ENCODE results near the gene FHDC1.
A peak's percentile ranks its signal among the peaks of the same experiment; 100 is the strongest.

The FHDC1 gene

GRCh38 chr4:153022241-153022715 is 86.2 kb downstream of the FHDC1 start:
- DNase-seq, result no peak
- H3K18ac ChIP-seq (ENCODE audit: low read length), result no peak overlapping the region
- no peaks in the 10 kb centered on the region for H3K4me1 ChIP-seq (ENCODE audit: control insufficient read depth, low read depth, low read length)
- no peak overlapping the region for H2BK120ac ChIP-seq (ENCODE audit: low read depth, low read length)
- H4K5ac ChIP-seq (ENCODE audit: low read length), result no peak overlapping the region
- H3K27ac ChIP-seq (ENCODE audit: low read depth, low read length), result no peak overlapping the region
- H4K8ac ChIP-seq (ENCODE audit: low read depth, low read length), result no peak overlapping the region
- no peak overlapping the region for H2BK15ac ChIP-seq (replicated peaks; ENCODE audit: low read depth)
- no peaks in the 10 kb centered on the region for H3K27me3 ChIP-seq (ENCODE audit: insufficient read depth, low read length, poor library complexity)
- no peak overlapping the region for H3K56ac ChIP-seq (ENCODE audit: low read length)
- no peak overlapping the region for H3K9ac ChIP-seq (ENCODE audit: low read length)
- no peak overlapping the region for H3K4me2 ChIP-seq (ENCODE audit: low read length)
- no peak overlapping the region for H3K4me3 ChIP-seq (ENCODE audit: low read length)
- peak overlapping the region; percentile 70 for H3K23ac ChIP-seq (ENCODE audit: low read length)
- no peaks in the 10 kb centered on the region for H3K79me2 ChIP-seq (ENCODE audit: control insufficient read depth, insufficient read depth, low read length)
- H2AK5ac ChIP-seq (ENCODE audit: low read length), result no peak overlapping the region
- H3K4ac ChIP-seq (ENCODE audit: low read depth, low read length), result no peak overlapping the region
- no peaks in the 10 kb centered on the region for H3K79me1 ChIP-seq (ENCODE audit: low read length)
- no CpG with 5 or more reads among the region's 12 CpGs for WGBS (ENCODE audit: extremely low coverage, insufficient coverage, low lambda C conversion rate)
- no peaks in the 10 kb centered on the region for H3K36me3 ChIP-seq (ENCODE audit: control insufficient read depth, insufficient read depth, low read length)
- no peak overlapping the region for H2BK5ac ChIP-seq (ENCODE audit: low read length)

- H3K56ac ChIP-seq (ENCODE audit: low read length), result no peak overlapping the region
- no peak overlapping the region for H3K27ac ChIP-seq (ENCODE audit: low read depth, low read length)
- no peak overlapping the region for H2BK15ac ChIP-seq (replicated peaks; ENCODE audit: low read depth)
- no peaks in the 10 kb centered on the region for H3K27me3 ChIP-seq (ENCODE audit: insufficient read depth, low read length, poor library complexity)
- DNase-seq, result no peak
- no peak overlapping the region for H2BK120ac ChIP-seq (ENCODE audit: low read depth, low read length)
- H4K5ac ChIP-seq (ENCODE audit: low read length), result no peak overlapping the region
- no CpG with 5 or more reads among the region's 3 CpGs for WGBS (ENCODE audit: extremely low coverage, insufficient coverage, low lambda C conversion rate)
- no peak overlapping the region for H2BK5ac ChIP-seq (ENCODE audit: low read length)
- no peaks in the 10 kb centered on the region for H3K36me3 ChIP-seq (ENCODE audit: control insufficient read depth, insufficient read depth, low read length)
- no peaks in the 10 kb centered on the region for H3K79me2 ChIP-seq (ENCODE audit: control insufficient read depth, insufficient read depth, low read length)
- H3K79me1 ChIP-seq (ENCODE audit: low read length), result no peaks in the 10 kb centered on the region
- no peak overlapping the region for H3K4me2 ChIP-seq (ENCODE audit: low read length)
- H4K8ac ChIP-seq (ENCODE audit: low read depth, low read length), result no peak overlapping the region
- no peak overlapping the region for H3K23ac ChIP-seq (ENCODE audit: low read length)
- H3K4me3 ChIP-seq (ENCODE audit: low read length), result no peak overlapping the region
- no peak overlapping the region for H3K4ac ChIP-seq (ENCODE audit: low read depth, low read length)
- no peak overlapping the region for H3K18ac ChIP-seq (ENCODE audit: low read length)
- no peak overlapping the region for H3K9ac ChIP-seq (ENCODE audit: low read length)
- no peaks in the 10 kb centered on the region for H3K4me1 ChIP-seq (ENCODE audit: control insufficient read depth, low read depth, low read length)
- H2AK5ac ChIP-seq (ENCODE audit: low read length), result no peak overlapping the region
These were observed 87.0 kb downstream of the FHDC1 start for GRCh38 chr4:153023139-153023538.

GRCh38 chr4:153023692-153024394 is 87.7 kb downstream of the FHDC1 start:
- H3K23ac ChIP-seq (ENCODE audit: low read length), result no peak overlapping the region
- no peak overlapping the region for H2BK120ac ChIP-seq (ENCODE audit: low read depth, low read length)
- H2BK15ac ChIP-seq (replicated peaks; ENCODE audit: low read depth), result no peak overlapping the region
- H3K36me3 ChIP-seq (ENCODE audit: control insufficient read depth, insufficient read depth, low read length), result no peaks in the 10 kb centered on the region
- no peak overlapping the region for H3K4me2 ChIP-seq (ENCODE audit: low read length)
- no peaks in the 10 kb centered on the region for H3K4me1 ChIP-seq (ENCODE audit: control insufficient read depth, low read depth, low read length)
- H3K79me2 ChIP-seq (ENCODE audit: control insufficient read depth, insufficient read depth, low read length), result no peaks in the 10 kb centered on the region
- DNase-seq, result no peak
- H3K4me3 ChIP-seq (ENCODE audit: low read length), result no peak overlapping the region
- H3K9ac ChIP-seq (ENCODE audit: low read length), result no peak overlapping the region
- WGBS (ENCODE audit: extremely low coverage, insufficient coverage, low lambda C conversion rate), result no CpG with 5 or more reads among the region's 17 CpGs
- H3K27ac ChIP-seq (ENCODE audit: low read depth, low read length), result no peak overlapping the region
- H4K8ac ChIP-seq (ENCODE audit: low read depth, low read length), result no peak overlapping the region
- no peaks in the 10 kb centered on the region for H3K27me3 ChIP-seq (ENCODE audit: insufficient read depth, low read length, poor library complexity)
- no peak overlapping the region for H2AK5ac ChIP-seq (ENCODE audit: low read length)
- no peak overlapping the region for H4K5ac ChIP-seq (ENCODE audit: low read length)
- no peak overlapping the region for H3K18ac ChIP-seq (ENCODE audit: low read length)
- H3K56ac ChIP-seq (ENCODE audit: low read length), result no peak overlapping the region
- no peak overlapping the region for H2BK5ac ChIP-seq (ENCODE audit: low read length)
- no peaks in the 10 kb centered on the region for H3K79me1 ChIP-seq (ENCODE audit: low read length)
- no peak overlapping the region for H3K4ac ChIP-seq (ENCODE audit: low read depth, low read length)

GRCh38 chr4:153024466-153024865 is 88.3 kb downstream of the FHDC1 start:
- H2AK5ac ChIP-seq (ENCODE audit: low read length), result no peak overlapping the region
- H3K79me1 ChIP-seq (ENCODE audit: low read length), result no peaks in the 10 kb centered on the region
- no peak overlapping the region for H3K27ac ChIP-seq (ENCODE audit: low read depth, low read length)
- no peaks in the 10 kb centered on the region for H3K27me3 ChIP-seq (ENCODE audit: insufficient read depth, low read length, poor library complexity)
- no peak for DNase-seq
- H3K79me2 ChIP-seq (ENCODE audit: control insufficient read depth, insufficient read depth, low read length), result no peaks in the 10 kb centered on the region
- H4K8ac ChIP-seq (ENCODE audit: low read depth, low read length), result no peak overlapping the region
- no peak overlapping the region for H3K9ac ChIP-seq (ENCODE audit: low read length)
- no peak overlapping the region for H3K4ac ChIP-seq (ENCODE audit: low read depth, low read length)
- no peaks in the 10 kb centered on the region for H3K4me1 ChIP-seq (ENCODE audit: control insufficient read depth, low read depth, low read length)
- H3K4me3 ChIP-seq (ENCODE audit: low read length), result no peak overlapping the region
- H2BK15ac ChIP-seq (replicated peaks; ENCODE audit: low read depth), result no peak overlapping the region
- H2BK120ac ChIP-seq (ENCODE audit: low read depth, low read length), result no peak overlapping the region
- no peak overlapping the region for H3K56ac ChIP-seq (ENCODE audit: low read length)
- no peak overlapping the region for H4K5ac ChIP-seq (ENCODE audit: low read length)
- H3K4me2 ChIP-seq (ENCODE audit: low read length), result no peak overlapping the region
- no peak overlapping the region for H3K18ac ChIP-seq (ENCODE audit: low read length)
- no peak overlapping the region for H3K23ac ChIP-seq (ENCODE audit: low read length)
- no peaks in the 10 kb centered on the region for H3K36me3 ChIP-seq (ENCODE audit: control insufficient read depth, insufficient read depth, low read length)
- no peak overlapping the region for H2BK5ac ChIP-seq (ENCODE audit: low read length)
- no CpG with 5 or more reads among the region's 6 CpGs for WGBS (ENCODE audit: extremely low coverage, insufficient coverage, low lambda C conversion rate)

GRCh38 chr4:153025406-153025805 is 89.3 kb downstream of the FHDC1 start:
- Histone ChIP-seq H3K4me1 (ENCODE audit: control insufficient read depth, low read depth, low read length) (no peaks in the 10 kb centered on the region), H3K9ac (ENCODE audit: low read length) (no peak overlapping the region), H2BK15ac (replicated peaks; ENCODE audit: low read depth) (no peak overlapping the region), H4K8ac (ENCODE audit: low read depth, low read length) (no peak overlapping the region), H2AK5ac (ENCODE audit: low read length) (no peak overlapping the region), H3K56ac (ENCODE audit: low read length) (no peak overlapping the region), H3K4ac (ENCODE audit: low read depth, low read length) (no peak overlapping the region), H3K23ac (ENCODE audit: low read length) (no peak overlapping the region), H4K5ac (ENCODE audit: low read length) (no peak overlapping the region), H3K27ac (ENCODE audit: low read depth, low read length) (no peak overlapping the region), H2BK120ac (ENCODE audit: low read depth, low read length) (no peak overlapping the region), H3K18ac (ENCODE audit: low read length) (no peak overlapping the region), H3K36me3 (ENCODE audit: control insufficient read depth, insufficient read depth, low read length) (no peaks in the 10 kb centered on the region), H3K79me2 (ENCODE audit: control insufficient read depth, insufficient read depth, low read length) (no peaks in the 10 kb centered on the region), H3K79me1 (ENCODE audit: low read length) (no peaks in the 10 kb centered on the region), H3K4me2 (ENCODE audit: low read length) (no peak overlapping the region), H2BK5ac (ENCODE audit: low read length) (no peak overlapping the region), H3K27me3 (ENCODE audit: insufficient read depth, low read length, poor library complexity) (no peaks in the 10 kb centered on the region), H3K4me3 (ENCODE audit: low read length) (no peak overlapping the region)
- no CpG with 5 or more reads among the region's 1 CpG for WGBS (ENCODE audit: extremely low coverage, insufficient coverage, low lambda C conversion rate)
- no peak for DNase-seq
